Naive B cell (primary cell): ENCODE measurements around the gene VPS72. TPM values are rescaled to one million over a fixed set of nuclear protein-coding genes. Genes with fewer than 3 reads are reported as not detected.

ENCODE experiments used
- ATAC-seq, 2 donors: fragments of 150-1000 bp; cut with Tn5 transposase; 2 replicates each; pipeline ENCODE4 v1.10.0; 2021; ENCODE audit warnings: low read depth in 2 of 2, mild to moderate bottlenecking in 2 of 2, moderate library complexity in 2 of 2
- DNase-seq: peaks from one replicate; pipeline ENCODE4 v3.0.0; 2022
- H3K27ac Mint-ChIP-seq, 6 donors: one replicate each; pipeline ENCODE4 v1.8.0; 2020 to 2022; ENCODE audit warnings: mild to moderate bottlenecking in 6 of 6, mixed read lengths in 6 of 6, moderate library complexity in 5 of 6, inconsistent platforms in 2 of 6
- H3K27me3 Mint-ChIP-seq, 3 donors: one replicate each; pipeline ENCODE4 v1.8.0; 2021 to 2022; ENCODE audit warnings: mixed read lengths in 3 of 3, mild to moderate bottlenecking in 1 of 3
- H3K36me3 Mint-ChIP-seq, 2 donors: one replicate each; pipeline ENCODE4 v1.8.0; 2020 to 2022; ENCODE audit warnings: mixed read lengths in 2 of 2, inconsistent platforms in 1 of 2, mild to moderate bottlenecking in 1 of 2
- H3K4me1 Mint-ChIP-seq, 3 donors: one replicate each; pipeline ENCODE4 v1.8.0; 2020 to 2022; ENCODE audit warnings: mixed read lengths in 3 of 3, inconsistent platforms in 1 of 3, mild to moderate bottlenecking in 1 of 3, moderate library complexity in 1 of 3
- H3K4me3 Mint-ChIP-seq, 8 donors: one replicate each; pipeline ENCODE4 v1.8.0; 2020 to 2022; ENCODE audit warnings: mild to moderate bottlenecking in 8 of 8, mixed read lengths in 8 of 8, moderate library complexity in 8 of 8, inconsistent platforms in 2 of 8
- H3K9me3 Mint-ChIP-seq, 7 donors: one replicate each; pipeline ENCODE4 v1.8.0; 2020 to 2022; ENCODE audit warnings: mixed read lengths in 7 of 7, mild to moderate bottlenecking in 5 of 7, inconsistent platforms in 2 of 7, moderate library complexity in 1 of 7
- polyA plus RNA-seq, 6 donors: library from polyadenylated mRNA; unstranded; fragments of 300-500 nt; fragmentation: Illumina TruSeq; gene quantifications; one replicate each; pipeline ENCODE4 v1.2.3, GENCODE V29; 2021; ENCODE audit warnings: low read depth in 6 of 6

Gene VPS72
- polyA plus RNA-seq, 6 donors from 2014 or later, result 58.1 to 81.1 (median 72.1) TPM

- DNase-seq (no peak), ATAC-seq (no peak)
- Mint-ChIP-seq H3K27ac (no peak overlapping the region), H3K9me3 (no peaks in the 10 kb centered on the region), H3K4me1 (peaks cover 26 to 32% (median 29%) of the 10 kb centered on the region in 3 donors), H3K4me3 (peak overlapping the region; percentile 22 to 98 (median 96)), H3K36me3 (no peaks in the 10 kb centered on the region), H3K27me3 (peaks cover 9 to 12% (median 11%) of the 10 kb centered on the region in 3 donors)
Observed at GRCh38 chr1:151147665-151148064, 42.3 kb downstream of the VPS72 start.

- H3K27ac Mint-ChIP-seq, result peak overlapping the region in 3 of 6 donors; percentile 49 to 76 (median 56)
- peaks cover 31 to 34% (median 34%) of the 10 kb centered on the region in 3 donors for H3K4me1 Mint-ChIP-seq
- no peak for ATAC-seq
- peak overlapping the region; percentile 86 to 98 (median 97) for H3K4me3 Mint-ChIP-seq
- H3K36me3 Mint-ChIP-seq, result no peaks in the 10 kb centered on the region
- no peaks in the 10 kb centered on the region for H3K9me3 Mint-ChIP-seq
- H3K27me3 Mint-ChIP-seq, result peaks cover 9 to 12% (median 11%) of the 10 kb centered on the region in 3 donors
- no peak for DNase-seq
Observed at GRCh38 chr1:151147132-151147503, 42.9 kb downstream of the VPS72 start.

GRCh38 chr1:151146412-151147131 is 43.4 kb downstream of the VPS72 start, which contains the start of gene SEMA6C:
Gene SEMA6C, minus strand, starts transcription at chr1:151146631. Its CDS starts 4,010 bp downstream, at chr1:151142621.
- DNase-seq (peak; percentile 84), ATAC-seq (peak; percentile 99)
- H3K4me1 Mint-ChIP-seq, result peaks cover 32 to 35% (median 34%) of the 10 kb centered on the region in 3 donors
- H3K9me3 Mint-ChIP-seq, result no peaks in the 10 kb centered on the region
- no peaks in the 10 kb centered on the region for H3K36me3 Mint-ChIP-seq
- peaks cover 9 to 12% (median 11%) of the 10 kb centered on the region in 3 donors for H3K27me3 Mint-ChIP-seq
- peak within 1 kb of the TSS; percentile 86 to 98 (median 97) for H3K4me3 Mint-ChIP-seq
- peak within 1 kb of the TSS in 5 of 6 donors; percentile 49 to 80 (median 78) for H3K27ac Mint-ChIP-seq

- no peak for DNase-seq
- H3K36me3 Mint-ChIP-seq, result no peaks in the 10 kb centered on the region
- peak; percentile 1 to 6 for ATAC-seq
- H3K4me1 Mint-ChIP-seq, result peaks cover 32 to 35% (median 34%) of the 10 kb centered on the region in 3 donors
- H3K9me3 Mint-ChIP-seq, result no peaks in the 10 kb centered on the region
- H3K27me3 Mint-ChIP-seq, result peaks cover 9 to 12% (median 11%) of the 10 kb centered on the region in 3 donors
- peak overlapping the region in 4 of 6 donors; percentile 37 to 80 (median 74) for H3K27ac Mint-ChIP-seq
- H3K4me3 Mint-ChIP-seq, result peak overlapping the region; percentile 86 to 98 (median 97)
Observed at GRCh38 chr1:151146072-151146411, 44.0 kb downstream of the VPS72 start.

- no peaks in the 10 kb centered on the region for H3K36me3 Mint-ChIP-seq
- no peaks in the 10 kb centered on the region for H3K9me3 Mint-ChIP-seq
- DNase-seq, result no peak
- peak overlapping the region in 2 of 6 donors; percentile 68 to 76 for H3K27ac Mint-ChIP-seq
- H3K4me1 Mint-ChIP-seq, result peaks cover 32 to 35% (median 34%) of the 10 kb centered on the region in 3 donors
- peak; percentile 14 to 20 for ATAC-seq
- H3K4me3 Mint-ChIP-seq, result peak overlapping the region; percentile 86 to 98 (median 97)
- H3K27me3 Mint-ChIP-seq, result peaks cover 9 to 12% (median 11%) of the 10 kb centered on the region in 3 donors
Observed at GRCh38 chr1:151145304-151146071, 44.5 kb downstream of the VPS72 start.

GRCh38 chr1:151144474-151145303 is 45.3 kb downstream of the VPS72 start:
- Mint-ChIP-seq H3K27ac (peak overlapping the region in 1 of 6 donors; percentile 42), H3K4me3 (peak overlapping the region; percentile 5 to 97 (median 59)), H3K27me3 (peaks cover 9 to 12% (median 11%) of the 10 kb centered on the region in 3 donors), H3K4me1 (peaks cover 32 to 35% (median 34%) of the 10 kb centered on the region in 3 donors), H3K36me3 (no peaks in the 10 kb centered on the region), H3K9me3 (no peaks in the 10 kb centered on the region)
- ATAC-seq, result no peak
- no peak for DNase-seq

GRCh38 chr1:151143986-151144385 is 46.0 kb downstream of the VPS72 start:
- no peak for DNase-seq
- Mint-ChIP-seq H3K9me3 (no peaks in the 10 kb centered on the region), H3K27me3 (peaks cover 9 to 12% (median 11%) of the 10 kb centered on the region in 3 donors), H3K36me3 (no peaks in the 10 kb centered on the region), H3K4me1 (peaks cover 32 to 35% (median 34%) of the 10 kb centered on the region in 3 donors), H3K27ac (no peak overlapping the region), H3K4me3 (peak overlapping the region in 3 of 8 donors; percentile 35 to 53 (median 35))
- no peak for ATAC-seq

GRCh38 chr1:151143057-151143435 is 47.0 kb downstream of the VPS72 start:
- Mint-ChIP-seq H3K9me3 (no peaks in the 10 kb centered on the region), H3K36me3 (no peaks in the 10 kb centered on the region), H3K27me3 (peaks cover 9 to 12% (median 11%) of the 10 kb centered on the region in 3 donors), H3K4me3 (no peak overlapping the region), H3K27ac (no peak overlapping the region), H3K4me1 (peaks cover 32 to 35% (median 34%) of the 10 kb centered on the region in 3 donors)
- ATAC-seq (no peak), DNase-seq (no peak)

GRCh38 chr1:151142411-151143056 is 47.5 kb downstream of the VPS72 start:
- no peak for ATAC-seq

GRCh38 chr1:151137789-151138188 is 52.2 kb downstream of the VPS72 start:
- ATAC-seq (no peak), DNase-seq (no peak)
- Mint-ChIP-seq H3K9me3 (no peaks in the 10 kb centered on the region), H3K27me3 (no peaks in the 10 kb centered on the region), H3K36me3 (no peaks in the 10 kb centered on the region), H3K4me3 (no peak overlapping the region), H3K4me1 (peaks cover 3 to 7% (median 7%) of the 10 kb centered on the region in 3 donors), H3K27ac (no peak overlapping the region)

More at GRCh38 chr1:151142411-151143056, 47.5 kb downstream of the VPS72 start:
- peaks cover 7 to 12% (median 9%) of the 10 kb centered on the region in 3 donors for H3K27me3 Mint-ChIP-seq
- H3K9me3 Mint-ChIP-seq, result no peaks in the 10 kb centered on the region
- H3K4me1 Mint-ChIP-seq, result peaks cover 32 to 35% (median 34%) of the 10 kb centered on the region in 3 donors
- peak overlapping the region in 3 of 6 donors; percentile 36 to 85 (median 58) for H3K27ac Mint-ChIP-seq
- no peak for DNase-seq
- peak overlapping the region in 1 of 8 donors; percentile 20 for H3K4me3 Mint-ChIP-seq
- H3K36me3 Mint-ChIP-seq, result no peaks in the 10 kb centered on the region

- peak overlapping the region in 1 of 6 donors; percentile 6 for H3K27ac Mint-ChIP-seq
- peak overlapping the region in 1 of 8 donors; percentile 18 for H3K4me3 Mint-ChIP-seq
- no peak for DNase-seq
- H3K9me3 Mint-ChIP-seq, result no peaks in the 10 kb centered on the region
- H3K36me3 Mint-ChIP-seq, result no peaks in the 10 kb centered on the region
- no peak for ATAC-seq
- peaks cover 4 to 13% (median 11%) of the 10 kb centered on the region in 3 donors for H3K4me1 Mint-ChIP-seq
- H3K27me3 Mint-ChIP-seq, result no peaks in the 10 kb centered on the region
Observed at GRCh38 chr1:151135433-151136385, 54.3 kb downstream of the VPS72 start.
